Endodermal cell (in vitro differentiated cells): ENCODE results near the gene DNASE1L3. TPM values are rescaled to one million over a fixed set of nuclear protein-coding genes. Genes with fewer than 3 reads are reported as not detected.

Experiments used
- DNase-seq: peaks from one replicate; pipeline ENCODE4 v3.0.0-alpha.2; 2017
- H3K27ac ChIP-seq: 2 replicates; pipeline ENCODE4 v1.5.1; 2013; ENCODE audit warnings: mild to moderate bottlenecking, low read depth, low read length, moderate library complexity
- H3K27me3 ChIP-seq: 2 replicates; pipeline ENCODE4 v1.6.1; 2013; ENCODE audit warnings: mild to moderate bottlenecking, low read length, moderate library complexity; ENCODE audit not compliant: insufficient read depth, control insufficient read depth, poor library complexity, severe bottlenecking
- H3K36me3 ChIP-seq: 2 replicates; pipeline ENCODE4 v1.7.0; 2013; ENCODE audit warnings: mild to moderate bottlenecking, low read length, moderate library complexity; ENCODE audit not compliant: control insufficient read depth, insufficient read depth
- H3K4me1 ChIP-seq: one replicate; pipeline ENCODE4 v1.7.0; 2013; ENCODE audit warnings: low read length; ENCODE audit not compliant: control insufficient read depth, insufficient read depth
- H3K4me3 ChIP-seq: 2 replicates; pipeline ENCODE4 v1.5.1; 2013; ENCODE audit warnings: mild to moderate bottlenecking, low read length, moderate library complexity
- H3K9ac ChIP-seq: 2 replicates; pipeline ENCODE4 v1.6.1; 2013; ENCODE audit warnings: mild to moderate bottlenecking, low read length, moderate library complexity; ENCODE audit not compliant: poor library complexity, severe bottlenecking; ENCODE audit errors: extremely low read depth
- H3K9me3 ChIP-seq: 2 replicates; pipeline ENCODE4 v1.6.1; 2013; ENCODE audit warnings: mild to moderate bottlenecking, low read length, moderate library complexity; ENCODE audit not compliant: control insufficient read depth
- H3K27ac Mint-ChIP-seq: 2 replicates; pipeline ENCODE4 v1.8.0; 2020; ENCODE audit warnings: mixed read lengths
- H3K27me3 Mint-ChIP-seq: 2 replicates; pipeline ENCODE4 v1.8.0; 2021; ENCODE audit warnings: mild to moderate bottlenecking, mixed read lengths; ENCODE audit not compliant: insufficient read depth
- H3K36me3 Mint-ChIP-seq: 2 replicates; pipeline ENCODE4 v1.8.0; 2020; ENCODE audit warnings: low read depth, mixed read lengths
- H3K4me1 Mint-ChIP-seq: 2 replicates; pipeline ENCODE4 v1.8.0; 2020; ENCODE audit warnings: mixed read lengths
- H3K4me3 Mint-ChIP-seq: 2 replicates; pipeline ENCODE4 v1.8.0; 2020; ENCODE audit warnings: mild to moderate bottlenecking, moderate library complexity, mixed read lengths
- H3K9me3 Mint-ChIP-seq: 2 replicates; pipeline ENCODE4 v1.8.0; 2020; ENCODE audit warnings: mild to moderate bottlenecking, mixed read lengths
- WGBS, 2 experiments: methylation state at CpG; one replicate each; pipeline versions ENCODE4 v1.1.5 to v1.1.7; 2013; ENCODE audit warnings: missing lambda C conversion rate in 2 of 2, mixed read lengths in 1 of 2; ENCODE audit not compliant: insufficient coverage in 1 of 2, insufficient read length in 1 of 2; 5-methylcytosine and 5-hydroxymethylcytosine counted together
- total RNA-seq, 2 donors: library from RNA; stranded (reverse); fragmentation: NEBNext Ultra II Directional in 1 of 2; extraction: Animal tissue kit (Norgen Biotek cat#: 25700) in 1 of 2; gene quantifications; 2 replicates in 1 of 2; 3 replicates in 1 of 2; pipeline ENCODE4 v1.2.1, GENCODE V29; 2021
- TF ChIP-seq, protein P1 (sequence below): fragments of 200-600 bp; sonication (generic); conservative IDR thresholded peaks from 2 replicates; pipeline ENCODE4 v1.5.0; 2021; ENCODE audit warnings: antibody characterized with exemption, mild to moderate bottlenecking

DNASE1L3 gene
- total RNA-seq, 2 donors from 2014 or later = not detected

DNA sequence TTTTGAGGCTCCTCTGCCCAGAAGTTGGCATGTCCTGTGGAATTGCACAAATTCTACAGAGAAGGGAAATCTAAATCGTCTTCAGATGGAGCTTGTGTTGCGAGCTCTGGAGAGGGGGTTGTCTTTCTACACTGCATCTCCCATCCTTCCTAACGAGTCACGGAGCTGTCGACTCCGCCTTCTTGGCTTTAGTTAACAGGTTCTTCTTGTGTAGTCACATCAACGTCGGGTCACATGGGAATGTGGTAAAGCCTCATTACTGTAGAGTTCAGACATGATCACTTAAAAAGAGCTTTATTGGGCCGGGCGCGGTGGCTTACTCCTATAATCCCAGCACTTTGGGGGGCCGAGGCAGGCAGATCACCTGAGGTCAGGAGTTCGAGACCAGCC lies 60.0 kb downstream of the DNASE1L3 start:
- no peaks in the 10 kb centered on the region for H3K27me3 ChIP-seq
- peaks cover 90% of the 10 kb centered on the region for H3K36me3 Mint-ChIP-seq
- H3K4me3 Mint-ChIP-seq = no peak overlapping the region
- no peaks in the 10 kb centered on the region for H3K9me3 ChIP-seq
- H3K9me3 Mint-ChIP-seq = no peaks in the 10 kb centered on the region
- no peak overlapping the region for H3K27ac ChIP-seq
- H3K27ac Mint-ChIP-seq = no peak overlapping the region
- no peaks in the 10 kb centered on the region for H3K27me3 Mint-ChIP-seq
- 90 to 97% methylated on average over 12 to 13 of the region's 13 CpGs for WGBS, 2 experiments
- no peaks in the 10 kb centered on the region for H3K4me1 ChIP-seq
- no peak overlapping the region for H3K4me3 ChIP-seq
- TF ChIP-seq, protein P1, sequence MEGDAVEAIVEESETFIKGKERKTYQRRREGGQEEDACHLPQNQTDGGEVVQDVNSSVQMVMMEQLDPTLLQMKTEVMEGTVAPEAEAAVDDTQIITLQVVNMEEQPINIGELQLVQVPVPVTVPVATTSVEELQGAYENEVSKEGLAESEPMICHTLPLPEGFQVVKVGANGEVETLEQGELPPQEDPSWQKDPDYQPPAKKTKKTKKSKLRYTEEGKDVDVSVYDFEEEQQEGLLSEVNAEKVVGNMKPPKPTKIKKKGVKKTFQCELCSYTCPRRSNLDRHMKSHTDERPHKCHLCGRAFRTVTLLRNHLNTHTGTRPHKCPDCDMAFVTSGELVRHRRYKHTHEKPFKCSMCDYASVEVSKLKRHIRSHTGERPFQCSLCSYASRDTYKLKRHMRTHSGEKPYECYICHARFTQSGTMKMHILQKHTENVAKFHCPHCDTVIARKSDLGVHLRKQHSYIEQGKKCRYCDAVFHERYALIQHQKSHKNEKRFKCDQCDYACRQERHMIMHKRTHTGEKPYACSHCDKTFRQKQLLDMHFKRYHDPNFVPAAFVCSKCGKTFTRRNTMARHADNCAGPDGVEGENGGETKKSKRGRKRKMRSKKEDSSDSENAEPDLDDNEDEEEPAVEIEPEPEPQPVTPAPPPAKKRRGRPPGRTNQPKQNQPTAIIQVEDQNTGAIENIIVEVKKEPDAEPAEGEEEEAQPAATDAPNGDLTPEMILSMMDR = no peak
- no peak overlapping the region for H3K9ac ChIP-seq
- no peak for DNase-seq
- peaks cover 98% of the 10 kb centered on the region for H3K36me3 ChIP-seq
- no peaks in the 10 kb centered on the region for H3K4me1 Mint-ChIP-seq

DNA sequence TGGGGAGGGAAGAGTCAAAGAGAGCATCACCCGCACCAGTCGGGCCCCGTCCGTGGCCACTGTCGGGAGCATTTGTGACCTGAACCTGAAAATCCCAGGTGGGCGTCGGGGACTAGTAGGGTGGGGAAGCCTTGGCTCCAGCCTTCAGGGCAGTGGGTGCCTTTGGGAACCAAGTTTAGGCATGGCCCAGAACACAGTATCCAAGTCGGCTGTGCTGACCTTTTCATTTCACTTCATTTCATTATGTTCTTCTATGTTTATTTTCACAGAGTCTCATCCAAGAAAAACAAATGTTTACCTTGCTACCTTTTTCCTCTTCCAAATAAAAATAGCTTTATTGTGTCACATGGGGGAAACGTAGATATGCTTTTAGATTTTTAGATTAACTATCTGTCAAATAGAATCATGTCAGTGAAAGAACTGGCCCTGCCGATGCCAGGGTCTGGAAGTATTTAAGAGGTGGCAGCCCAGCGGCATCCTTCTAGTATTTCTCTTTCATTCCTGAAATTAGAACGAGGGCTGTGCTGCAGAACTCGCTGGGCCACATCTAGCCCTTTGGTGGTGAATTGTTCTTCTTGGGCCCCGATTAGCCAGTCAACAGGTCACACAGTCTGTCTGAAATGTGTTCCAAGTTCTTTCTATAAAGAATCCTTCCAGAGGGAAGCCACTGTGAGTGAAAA lies 60.5 kb downstream of the DNASE1L3 start:
- no peak for DNase-seq
- H3K27me3 Mint-ChIP-seq = no peaks in the 10 kb centered on the region
- H3K9me3 ChIP-seq = no peaks in the 10 kb centered on the region
- no peaks in the 10 kb centered on the region for H3K27me3 ChIP-seq
- no peaks in the 10 kb centered on the region for H3K4me1 ChIP-seq
- H3K4me3 Mint-ChIP-seq = no peak overlapping the region
- no peaks in the 10 kb centered on the region for H3K4me1 Mint-ChIP-seq
- H3K4me3 ChIP-seq = no peak overlapping the region
- peaks cover 91% of the 10 kb centered on the region for H3K36me3 Mint-ChIP-seq
- H3K27ac Mint-ChIP-seq = no peak overlapping the region
- no peak overlapping the region for H3K27ac ChIP-seq
- H3K9me3 Mint-ChIP-seq = no peaks in the 10 kb centered on the region
- peaks cover 98% of the 10 kb centered on the region for H3K36me3 ChIP-seq
- TF ChIP-seq, protein P1 = no peak
- no peak overlapping the region for H3K9ac ChIP-seq
- 93 to 95% methylated on average over 13 to 14 of the region's 14 CpGs for whole genome bisulfite sequencing, 2 experiments

DNA sequence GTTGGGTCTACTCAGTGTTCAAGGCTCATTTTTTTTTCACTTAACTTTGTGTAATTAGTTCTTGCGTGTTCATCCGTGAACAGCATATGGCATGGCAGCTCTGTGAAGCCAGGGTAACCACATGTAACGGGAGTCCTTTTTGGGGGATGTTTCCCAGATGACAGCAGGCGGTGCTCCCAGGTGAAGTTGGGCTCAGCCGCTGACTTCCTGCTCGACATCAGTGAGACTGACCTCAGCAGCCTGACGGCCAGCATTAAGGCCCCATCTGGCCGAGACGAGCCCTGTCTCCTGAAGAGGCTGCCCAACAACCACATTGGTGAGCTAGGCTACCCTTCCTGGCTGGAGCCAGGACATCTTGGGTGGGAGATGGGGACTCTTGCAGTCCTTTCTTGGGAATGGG lies 62.7 kb downstream of the DNASE1L3 start:
- Mint-ChIP-seq H3K4me3 (no peak overlapping the region), H3K36me3 (peaks cover 86% of the 10 kb centered on the region), H3K27me3 (no peaks in the 10 kb centered on the region), H3K4me1 (no peaks in the 10 kb centered on the region), H3K9me3 (no peaks in the 10 kb centered on the region), H3K27ac (no peak overlapping the region)
- no peak overlapping the region for H3K27ac ChIP-seq
- no peak for DNase-seq
- no peak overlapping the region for H3K4me3 ChIP-seq
- H3K27me3 ChIP-seq = no peaks in the 10 kb centered on the region
- TF ChIP-seq, protein P1 = no peak
- H3K9ac ChIP-seq = no peak overlapping the region
- no peaks in the 10 kb centered on the region for H3K9me3 ChIP-seq
- no peaks in the 10 kb centered on the region for H3K4me1 ChIP-seq
- peaks cover 100% of the 10 kb centered on the region for H3K36me3 ChIP-seq
- WGBS, 2 experiments = 96 to 98% methylated on average over 8 to 9 of the region's 9 CpGs
